GM19395 (cell line): ENCODE results near the gene CDH18.

Experiments
- ATAC-seq: cut with Tn5 transposase; IDR thresholded peaks from one replicate; pipeline ENCODE4 v1.9.1; 2021; ENCODE audit warnings: mild to moderate bottlenecking, moderate library complexity; ENCODE audit not compliant: unreplicated experiment

Gene CDH18

GRCh38 chr5:19928562-19929421, 59.2 kb downstream of the CDH18 start:
- no peak for ATAC-seq

GRCh38 chr5:19927919-19928318, 60.1 kb downstream of the CDH18 start:
- ATAC-seq = no peak

- ATAC-seq = no peak
These were observed 60.8 kb downstream of the CDH18 start for GRCh38 chr5:19927170-19927569.

GRCh38 chr5:19923742-19924141, 64.3 kb downstream of the CDH18 start:
- ATAC-seq = no peak

GRCh38 chr5:19920761-19921160, 67.2 kb downstream of the CDH18 start:
- no peak for ATAC-seq

GRCh38 chr5:19918780-19919179, 69.2 kb downstream of the CDH18 start:
- no peak for ATAC-seq

- no peak for ATAC-seq
These were observed 70.3 kb downstream of the CDH18 start for GRCh38 chr5:19917588-19918122.

- ATAC-seq = no peak
These were observed 77.9 kb downstream of the CDH18 start for GRCh38 chr5:19910136-19910535.

- ATAC-seq = no peak
These were observed 83.2 kb downstream of the CDH18 start for GRCh38 chr5:19904766-19905165.

GRCh38 chr5:19903611-19904010, 84.4 kb downstream of the CDH18 start:
- ATAC-seq = no peak

- no peak for ATAC-seq
These were observed 85.6 kb downstream of the CDH18 start for GRCh38 chr5:19902316-19902934.

- ATAC-seq = no peak
These were observed 87.7 kb downstream of the CDH18 start for GRCh38 chr5:19900269-19900668.

GRCh38 chr5:19891658-19892057, 96.3 kb downstream of the CDH18 start:
- ATAC-seq = no peak

- no peak for ATAC-seq
These were observed 101.7 kb downstream of the CDH18 start for GRCh38 chr5:19886123-19886917.

- no peak for ATAC-seq
These were observed 102.8 kb downstream of the CDH18 start for GRCh38 chr5:19885040-19885824.

- no peak for ATAC-seq
These were observed 107.1 kb downstream of the CDH18 start for GRCh38 chr5:19880859-19881436.

GRCh38 chr5:19880458-19880857, 107.5 kb downstream of the CDH18 start:
- no peak for ATAC-seq

- no peak for ATAC-seq
These were observed 113.2 kb downstream of the CDH18 start for GRCh38 chr5:19874811-19875210.

- no peak for ATAC-seq
These were observed 121.9 kb downstream of the CDH18 start for GRCh38 chr5:19866090-19866450.
